HG03280 (cell line): ENCODE measurements around the gene PDSS1.

Experiments used
- ATAC-seq: cut with Tn5 transposase; IDR thresholded peaks from one replicate; pipeline ENCODE4 v1.9.1; 2021; ENCODE audit warnings: mild to moderate bottlenecking, moderate library complexity; ENCODE audit not compliant: unreplicated experiment

Gene PDSS1

DNA sequence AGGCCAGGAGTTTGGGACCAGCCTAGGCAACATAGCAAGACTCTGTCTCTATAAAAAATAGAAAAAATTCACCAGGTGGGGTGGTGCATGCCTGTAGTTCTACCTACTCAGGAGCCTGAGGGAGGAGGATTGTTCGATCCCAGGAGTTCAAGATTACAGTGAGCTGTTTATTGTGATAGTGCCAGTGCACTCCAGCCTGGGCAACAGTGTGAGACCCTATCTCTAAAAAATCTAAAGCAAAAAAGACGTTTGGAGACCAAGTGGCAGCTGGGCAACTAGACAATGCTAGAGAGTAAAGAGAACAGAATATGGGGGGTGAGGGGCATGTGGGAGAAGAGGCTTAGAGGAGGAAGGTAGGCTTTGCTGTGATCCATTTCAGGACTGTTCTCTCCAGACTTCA lies 1.4 kb downstream of the PDSS1 start:
- ATAC-seq = no peak

DNA sequence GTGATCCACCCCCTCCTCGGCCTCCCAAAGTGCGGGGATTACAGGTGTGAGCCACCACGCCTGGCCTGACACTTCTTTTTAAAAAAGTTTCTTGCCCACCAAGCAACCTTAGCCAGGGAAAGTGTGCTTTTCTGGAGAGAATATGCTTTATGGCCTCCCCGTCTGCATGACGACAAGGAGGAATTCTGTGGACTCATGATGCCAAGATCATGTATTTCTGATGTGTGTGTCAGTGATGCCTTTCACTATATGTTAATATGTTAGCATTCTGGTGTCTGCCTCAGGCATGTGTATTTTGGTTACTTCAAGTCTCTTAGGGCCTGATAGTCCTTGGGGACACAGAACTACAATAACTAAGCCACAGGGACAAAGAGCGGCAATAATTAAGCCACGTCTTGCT lies 2.1 kb downstream of the PDSS1 start:
- no peak for ATAC-seq

DNA sequence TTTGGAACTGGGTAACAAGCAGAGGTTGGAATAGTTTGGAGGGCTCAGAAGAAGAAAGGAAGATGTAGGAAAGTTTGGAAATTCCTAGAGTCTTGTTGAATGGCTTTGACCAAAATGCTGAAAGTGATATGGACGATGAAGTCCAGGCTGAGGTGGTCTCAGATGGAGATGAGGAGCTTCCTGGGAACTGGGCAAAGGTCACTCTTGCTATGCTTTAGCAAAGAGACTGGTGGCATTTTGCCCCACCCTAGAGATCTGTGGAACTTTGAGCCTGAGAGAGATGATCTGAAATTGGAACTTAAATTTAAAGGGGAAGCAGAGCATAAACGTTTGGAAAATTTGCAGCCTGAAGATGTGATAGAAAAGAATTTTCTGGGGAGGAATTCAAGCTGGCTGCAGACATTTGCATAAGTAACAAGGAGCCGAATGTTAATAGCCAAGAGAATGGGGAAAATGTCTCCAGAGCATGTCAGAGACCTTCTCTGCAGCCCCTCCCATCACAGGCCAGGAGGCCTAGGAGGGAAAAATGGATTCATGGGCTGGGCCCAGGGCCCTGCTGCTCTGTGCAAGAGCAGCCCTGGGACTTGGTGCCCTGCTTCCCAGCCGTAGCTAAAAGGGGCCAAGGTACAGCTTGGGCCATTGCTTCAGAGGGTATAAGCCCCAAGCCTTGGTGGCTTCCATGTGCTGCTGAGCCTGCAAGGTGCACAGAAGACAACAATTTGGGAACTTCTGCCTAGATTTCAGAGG lies 3.6 kb downstream of the PDSS1 start:
- no peak for ATAC-seq

DNA sequence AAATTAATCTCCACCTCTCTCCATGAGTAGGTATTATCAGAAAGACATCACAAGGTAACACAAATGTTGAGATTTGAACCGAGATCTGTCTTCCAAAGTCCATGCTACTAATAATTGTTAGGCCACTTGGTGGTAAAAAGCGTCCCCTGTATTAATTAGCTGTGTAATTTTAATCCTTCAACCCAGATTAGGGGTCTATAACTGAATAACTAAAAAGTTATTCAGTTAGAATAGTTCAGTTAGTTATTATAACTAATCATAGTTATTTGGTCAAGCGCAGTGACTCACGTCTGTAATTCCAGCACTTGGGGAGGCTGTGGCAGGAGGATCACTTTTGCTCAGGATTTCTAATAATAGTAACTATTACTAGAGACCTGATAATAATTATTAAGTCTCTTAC lies 5.6 kb downstream of the PDSS1 start:
- no peak for ATAC-seq

DNA sequence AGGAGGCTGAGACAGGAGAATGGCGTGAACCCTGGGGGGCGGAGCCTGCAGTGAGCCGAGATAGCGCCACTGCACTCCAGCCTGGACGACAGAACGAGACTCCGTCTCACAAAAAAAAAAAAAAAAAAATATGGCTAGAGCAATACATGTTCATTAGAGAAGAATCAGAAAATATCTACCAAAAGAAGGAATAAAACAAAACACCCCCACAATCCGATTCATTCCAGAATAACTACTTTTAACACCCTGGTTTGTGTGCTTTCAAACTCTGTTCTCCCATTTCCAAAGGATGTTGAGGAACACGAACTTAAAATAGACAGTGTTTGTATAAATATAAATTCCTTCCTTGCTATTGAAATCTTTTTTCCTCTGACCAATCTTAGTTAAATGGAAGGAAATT lies 6.5 kb downstream of the PDSS1 start:
- no peak for ATAC-seq

DNA sequence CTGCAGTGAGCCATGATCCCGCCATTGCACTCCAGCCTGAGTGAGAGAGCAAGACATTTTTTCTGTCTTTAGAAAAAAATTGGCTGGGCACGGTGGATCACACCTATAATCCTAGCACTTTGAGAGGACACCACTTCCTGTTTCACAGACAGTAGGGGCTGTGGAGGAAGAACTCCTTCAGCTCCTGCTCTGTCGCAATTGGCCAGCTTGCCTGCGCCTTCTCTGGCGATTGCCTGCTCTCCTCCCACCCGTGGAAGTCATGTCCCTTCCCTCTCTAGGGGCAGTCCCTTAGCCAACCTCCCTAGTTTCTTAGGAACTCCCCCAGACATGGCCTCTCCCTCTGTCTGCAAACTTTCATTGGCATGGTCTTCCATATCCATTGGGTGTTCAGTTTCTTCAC lies 8.7 kb downstream of the PDSS1 start:
- no peak for ATAC-seq

DNA sequence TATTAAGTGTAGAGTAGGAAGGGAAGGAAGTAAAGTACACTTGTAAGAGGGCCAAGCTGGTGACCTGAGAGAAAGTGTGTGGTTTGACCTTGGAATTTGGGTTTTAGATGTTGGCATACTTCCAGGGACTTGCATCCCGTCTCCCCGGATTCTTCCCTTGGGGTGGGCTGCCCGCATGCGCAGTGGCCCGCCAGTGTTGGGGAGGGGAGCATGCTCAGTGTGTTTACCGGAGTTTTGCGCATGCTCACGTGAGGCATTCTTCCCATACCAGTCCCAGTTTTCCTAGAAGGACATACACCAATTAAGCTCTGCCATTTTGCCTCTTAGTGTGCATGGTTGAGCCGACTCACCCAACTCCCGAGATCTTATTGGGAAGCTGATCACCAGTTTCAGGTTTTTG lies 9.4 kb downstream of the PDSS1 start:
- no peak for ATAC-seq

DNA sequence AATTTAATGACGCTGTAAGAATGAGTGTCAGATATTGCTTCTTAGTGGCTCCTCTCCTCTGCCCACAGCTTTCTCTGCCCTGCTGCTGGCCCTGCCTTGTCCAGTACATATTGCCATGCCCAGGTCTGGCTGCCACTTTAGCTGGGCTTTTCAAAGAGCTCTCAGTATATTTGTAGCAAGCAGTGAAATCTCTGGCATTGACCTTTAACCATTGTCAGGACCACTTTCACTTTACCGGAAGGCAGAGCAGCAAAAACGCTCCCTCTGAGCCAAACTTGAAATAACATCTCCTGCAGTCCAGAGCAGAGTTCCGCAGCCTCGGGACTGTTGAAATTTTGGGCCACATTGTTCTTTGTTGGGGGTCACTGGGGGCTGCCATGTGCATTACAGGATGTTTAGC lies 13.8 kb downstream of the PDSS1 start:
- no peak for ATAC-seq

DNA sequence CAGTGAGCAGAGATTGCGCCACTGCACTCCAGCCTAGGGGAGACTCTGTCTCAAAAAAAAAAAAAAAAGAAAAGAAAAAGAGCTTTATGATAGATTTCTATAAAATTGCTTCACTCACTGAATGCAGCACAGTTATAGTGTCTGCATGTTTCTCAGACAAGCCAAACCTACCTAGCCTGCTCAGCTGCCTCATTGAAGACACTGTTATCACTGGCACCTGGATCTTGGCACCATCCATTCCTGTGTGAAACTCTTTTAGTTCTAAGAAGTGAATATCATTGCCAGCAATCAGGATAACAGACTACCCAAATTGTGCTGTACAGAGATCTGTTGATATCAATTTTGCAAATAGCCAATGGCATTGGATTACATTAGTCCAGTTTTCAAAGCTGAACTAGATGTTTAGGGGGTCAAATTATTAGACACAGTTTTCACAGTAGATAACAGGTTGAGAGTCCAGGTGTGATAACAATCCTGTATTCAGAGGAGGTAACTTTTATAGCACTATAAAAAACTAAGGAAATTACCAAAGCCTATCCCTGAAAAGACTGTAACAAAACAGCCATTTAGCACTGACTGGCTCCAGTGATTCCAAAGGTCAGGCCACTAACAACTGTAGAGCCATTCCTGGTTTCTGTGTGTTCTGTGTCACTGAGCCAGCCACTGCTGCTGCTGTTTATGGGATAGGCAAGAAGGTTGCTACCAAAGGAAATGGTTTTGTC lies 17.1 kb downstream of the PDSS1 start:
- no peak for ATAC-seq

DNA sequence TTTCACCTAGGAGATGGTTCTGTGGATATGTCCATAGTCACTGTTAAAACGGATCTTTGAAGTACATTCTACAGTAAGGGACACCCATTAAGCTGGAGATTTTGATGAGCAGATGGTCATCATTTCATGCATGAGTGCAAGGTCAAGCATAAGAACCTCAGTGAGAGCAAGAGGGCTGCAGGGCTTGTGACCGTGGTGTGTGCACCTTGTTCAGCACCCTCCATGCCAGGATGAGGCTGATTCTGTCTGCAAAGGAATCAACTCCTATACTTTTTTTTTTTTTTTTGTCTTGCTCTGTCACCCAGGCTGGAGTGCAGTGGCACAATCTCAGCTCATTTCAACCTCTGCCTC lies 17.6 kb downstream of the PDSS1 start:
- ATAC-seq = no peak

DNA sequence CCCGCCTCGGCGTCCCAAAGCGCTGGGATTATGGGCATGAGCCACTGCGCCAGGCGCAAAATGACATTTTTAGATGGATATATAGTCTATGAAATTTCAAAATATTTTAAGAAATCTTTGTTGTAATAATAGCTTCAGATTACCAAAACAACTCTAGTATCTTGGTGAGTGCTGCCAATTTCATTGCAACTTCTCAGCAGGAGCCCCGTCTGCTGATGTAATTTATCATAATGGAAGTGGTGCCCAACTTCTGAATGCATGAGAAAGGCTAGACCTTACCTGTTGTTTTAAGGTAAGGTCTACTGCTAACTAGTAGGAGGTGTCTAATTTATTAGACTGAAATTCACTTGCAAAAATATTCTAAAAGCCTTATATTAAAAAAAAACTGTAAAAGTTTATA lies 20.0 kb downstream of the PDSS1 start:
- no peak for ATAC-seq

DNA sequence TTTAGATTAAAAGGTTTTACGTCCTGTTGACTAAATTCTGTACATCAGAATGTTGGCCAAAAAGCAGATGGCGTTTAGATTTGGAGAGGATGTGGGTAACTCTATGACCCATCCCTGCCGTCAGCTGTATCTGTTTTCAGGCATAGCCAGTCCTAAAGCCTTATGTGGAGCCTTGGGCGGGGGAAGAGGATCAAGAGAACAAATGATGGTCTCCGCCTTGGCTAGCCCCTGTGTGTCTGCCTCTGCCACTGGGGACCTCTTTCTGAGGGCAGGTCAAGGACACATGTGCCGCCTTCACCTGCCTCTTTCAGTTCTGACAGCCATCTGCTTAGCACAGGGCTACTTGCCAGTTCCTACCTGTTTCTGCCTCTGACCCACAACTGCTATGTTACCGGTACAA lies 24.1 kb downstream of the PDSS1 start:
- no peak for ATAC-seq

DNA sequence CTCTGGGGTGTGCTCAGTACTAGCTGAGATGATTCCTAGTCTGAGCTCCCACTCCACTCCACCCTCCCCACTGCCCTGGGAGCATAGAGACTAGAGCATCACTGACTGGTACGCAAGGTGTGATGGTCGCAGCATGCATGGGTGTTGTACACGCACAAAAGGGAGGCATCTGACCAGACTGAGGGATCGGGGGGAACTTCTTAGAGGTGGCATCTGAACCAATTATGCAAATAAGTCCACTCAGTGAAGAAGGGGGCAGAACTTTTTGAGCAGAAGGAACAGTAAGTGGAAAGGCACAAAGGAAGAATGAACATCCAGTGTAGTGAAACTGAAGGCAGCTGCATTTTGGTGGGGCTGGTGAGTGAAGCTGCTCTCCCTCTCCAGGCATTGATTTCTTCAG lies 25.5 kb downstream of the PDSS1 start:
- no peak for ATAC-seq

DNA sequence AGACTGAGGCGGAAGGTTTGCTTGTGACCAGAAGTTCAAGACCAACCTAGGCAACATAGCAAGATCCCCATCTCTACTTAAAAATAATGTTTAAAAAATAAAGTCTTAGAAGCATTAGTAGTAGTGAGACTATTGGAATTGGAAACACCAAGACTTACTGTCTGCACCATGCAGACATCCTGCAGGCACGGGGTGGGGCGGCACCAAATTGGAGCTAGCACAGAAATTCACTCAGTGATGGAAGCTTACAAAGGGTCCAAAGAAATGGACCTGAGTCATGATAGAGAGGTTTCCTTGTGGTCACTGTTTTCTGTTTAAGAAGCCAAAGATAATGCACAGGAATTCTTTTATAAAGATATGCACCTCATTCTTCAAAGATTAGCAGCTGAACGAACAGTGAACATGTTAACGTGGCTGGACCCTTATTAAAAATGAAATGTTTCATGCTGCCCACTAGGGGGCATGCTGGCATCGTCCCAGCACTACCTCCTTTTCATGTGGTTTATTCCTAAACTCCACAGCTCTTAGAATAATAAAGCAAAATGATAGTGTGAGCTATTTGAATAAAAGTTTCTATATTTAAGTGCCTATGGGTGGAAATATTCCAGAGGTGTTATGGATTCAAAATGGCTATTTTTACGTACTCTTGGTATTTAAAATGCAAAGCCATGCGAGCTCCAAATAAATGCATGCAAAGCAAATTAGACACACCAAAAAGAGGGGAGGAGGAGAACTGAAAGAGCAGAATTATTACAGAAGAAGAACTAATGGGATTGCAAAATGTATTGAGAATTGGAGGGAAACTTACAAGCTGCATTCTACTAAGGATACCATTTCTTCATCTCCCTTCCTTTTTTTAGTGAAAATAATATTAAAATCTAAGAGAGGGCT lies 28.6 kb downstream of the PDSS1 start:
- ATAC-seq = peak; percentile 64

DNA sequence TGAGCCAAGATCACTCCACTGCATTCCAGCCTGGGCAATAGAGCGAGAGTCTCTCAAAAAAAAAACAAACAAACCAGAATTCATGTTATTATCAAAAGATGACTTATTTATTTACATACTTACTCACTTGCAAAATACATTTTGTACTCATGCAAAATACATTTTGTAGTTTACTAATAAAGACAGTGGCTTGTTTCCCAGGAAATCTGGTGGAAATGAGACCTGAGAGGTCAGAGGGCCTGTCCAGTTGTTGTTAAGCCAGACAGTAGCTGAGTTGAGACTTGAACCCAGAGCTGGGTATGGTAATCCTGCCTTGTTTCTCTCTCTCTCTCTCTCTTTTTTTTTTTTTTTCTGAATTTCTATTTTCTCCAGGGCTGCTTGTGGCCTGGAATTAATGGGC lies 29.5 kb downstream of the PDSS1 start:
- no peak for ATAC-seq

DNA sequence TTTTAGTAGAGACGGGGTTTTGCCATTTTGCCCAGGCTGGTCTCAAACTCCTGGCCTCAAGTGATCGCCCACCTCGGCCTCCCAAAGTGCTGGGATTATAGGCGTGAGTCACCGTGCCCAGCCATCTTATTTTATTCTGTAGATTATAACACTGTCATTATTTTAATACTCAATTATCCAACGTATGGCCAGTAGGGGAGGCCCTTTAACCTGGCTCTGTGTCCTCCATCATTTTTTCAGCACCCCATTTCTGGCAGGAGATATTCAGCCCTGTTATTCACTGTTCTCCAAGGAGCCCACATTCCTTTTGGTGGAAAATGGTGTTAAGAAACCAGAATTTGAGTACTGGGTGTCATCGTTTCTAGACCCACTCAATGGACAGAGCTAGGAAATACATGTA lies 31.5 kb downstream of the PDSS1 start:
- ATAC-seq = no peak

DNA sequence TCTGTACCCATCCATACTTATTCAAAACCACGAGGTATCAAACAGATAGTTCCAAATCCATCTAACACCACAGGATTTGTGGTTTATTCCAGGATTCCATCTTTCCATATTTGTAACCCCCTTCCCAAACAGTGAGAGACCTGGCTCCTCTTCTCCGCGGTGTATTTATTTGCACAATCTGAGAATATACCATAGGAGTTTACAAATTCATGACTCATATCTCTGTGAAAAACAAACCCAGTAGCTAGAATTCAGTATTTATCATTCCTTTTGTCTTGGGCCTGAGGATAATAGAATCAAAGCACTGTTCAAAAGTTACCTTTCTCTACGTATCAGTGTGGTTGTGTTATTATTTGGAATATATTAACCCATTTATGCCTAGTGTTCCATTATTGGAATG lies 31.9 kb downstream of the PDSS1 start:
- ATAC-seq = no peak

DNA sequence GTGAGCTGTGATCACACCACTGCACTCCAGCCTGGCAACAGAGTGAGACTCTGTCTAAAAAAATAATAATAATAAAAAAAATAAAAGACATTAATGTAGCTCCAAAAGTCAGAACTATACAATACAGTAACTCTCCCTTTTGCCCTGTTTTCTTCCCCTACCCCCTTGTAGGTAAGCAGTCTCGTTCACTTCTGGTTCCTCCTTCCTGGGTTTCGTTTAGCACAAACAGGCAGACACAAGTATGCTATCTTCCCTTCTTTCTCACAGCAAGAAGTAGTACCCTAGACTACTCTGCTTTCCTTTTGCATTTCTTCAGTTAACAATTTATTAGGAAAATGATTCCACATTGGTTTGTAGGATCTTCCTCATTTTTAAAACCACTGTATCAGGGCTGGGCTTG lies 33.1 kb downstream of the PDSS1 start:
- no peak for ATAC-seq

DNA sequence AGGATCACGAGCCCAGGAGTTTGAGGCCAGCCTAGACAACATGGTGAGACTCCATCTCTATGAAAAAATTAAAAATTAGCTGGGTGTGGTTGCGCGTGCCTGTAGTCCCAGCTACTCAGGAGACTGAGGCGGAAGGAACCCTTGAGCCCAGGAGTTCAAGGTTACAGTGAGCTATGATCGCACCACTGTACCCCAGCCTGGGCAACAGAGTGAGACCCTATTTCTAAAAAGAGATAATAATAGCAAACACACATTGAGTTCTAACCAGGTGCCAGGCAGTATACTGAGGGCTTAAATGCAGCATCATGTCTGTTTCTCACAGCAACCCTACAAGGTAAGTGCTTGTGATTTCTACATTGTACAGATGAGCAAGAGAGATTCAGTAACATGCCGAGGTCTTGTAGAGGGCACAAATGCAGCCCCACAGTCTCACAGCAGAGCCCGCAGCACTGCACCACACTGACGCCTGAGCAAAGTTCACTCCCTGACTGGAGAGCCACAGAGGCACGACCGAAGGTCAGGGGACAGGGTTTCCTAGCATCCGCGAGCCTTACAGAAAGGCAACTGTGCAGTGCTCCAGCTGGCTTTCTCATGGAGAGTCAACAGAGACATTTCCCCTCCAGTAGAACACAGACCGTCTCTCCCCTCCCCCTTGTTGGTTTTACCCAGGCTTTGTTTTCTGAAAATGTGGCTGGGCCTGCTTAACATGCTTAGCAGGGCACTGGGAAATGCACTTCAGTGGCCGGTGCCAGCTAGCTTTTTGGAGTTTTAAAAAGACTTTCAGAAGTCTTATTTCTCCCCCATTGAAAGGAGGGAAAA lies 36.5 kb downstream of the PDSS1 start:
- no peak for ATAC-seq

DNA sequence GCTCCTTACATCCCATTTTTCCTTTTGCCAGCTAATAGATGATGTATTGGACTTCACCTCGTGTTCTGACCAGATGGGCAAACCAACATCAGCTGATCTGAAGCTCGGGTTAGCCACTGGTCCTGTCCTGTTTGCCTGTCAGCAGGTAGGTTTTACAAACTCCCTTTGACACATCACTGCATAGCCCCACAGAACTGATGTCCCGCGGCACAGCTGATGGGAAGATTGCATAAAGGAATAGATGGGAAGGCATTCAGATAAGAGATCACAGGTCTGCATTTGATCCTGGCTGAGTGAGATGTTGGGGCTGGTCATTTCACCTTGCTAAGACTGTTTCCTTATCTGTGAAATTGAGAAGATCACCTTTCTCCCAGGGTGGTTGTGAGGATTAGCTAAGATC lies 37.9 kb downstream of the PDSS1 start:
- no peak for ATAC-seq

DNA sequence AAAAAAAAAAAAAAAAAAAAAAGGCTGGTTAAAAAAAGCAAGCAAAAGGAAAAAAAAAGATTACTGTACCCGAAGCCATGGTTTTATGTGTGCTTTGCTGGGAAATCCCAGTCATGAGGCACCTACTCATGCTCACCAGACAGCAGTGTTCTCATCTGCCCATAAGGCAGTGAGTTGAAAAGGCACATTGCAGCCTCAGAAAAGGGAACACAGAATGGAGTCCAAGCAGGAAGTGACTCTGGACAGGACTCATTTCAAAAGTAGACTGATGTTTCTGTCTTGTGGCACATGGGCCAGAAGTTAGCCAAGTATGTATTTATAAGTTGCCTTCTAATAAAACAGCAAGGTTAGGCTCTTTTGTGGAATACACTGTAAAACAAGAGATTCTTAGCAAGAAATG lies 40.2 kb downstream of the PDSS1 start:
- ATAC-seq = peak; percentile 65
